ENCODE results near the gene ZCCHC2.

The ZCCHC2 gene

GRCh38 chr18:62523631-62524439 is 1.0 kb downstream of the ZCCHC2 start:
- DNase-seq = peak; percentile 47 to 76
- Histone ChIP-seq H3K4me3 (peak overlapping the region; percentile 98), H3K4me1 (peaks cover 0 to 34% (median 12%) of the 10 kb centered on the region in 4 donors), H3K27me3 (no peaks in the 10 kb centered on the region), H3K9me3 (no peaks in the 10 kb centered on the region), H3K36me3 (no peaks in the 10 kb centered on the region), H3K27ac (peak overlapping the region; percentile 99 to 100)
- intact Hi-C loops (cut with DNase I; ENCODE audit: low total_unique reads) = loop anchor here (2.0 to 10.0 kb wide), 4 partner anchors 87 to 901 kb away; partner anchors contain the start of genes PIGN, RELCH and VPS4B
- no peak for TF ChIP-seq CTCF (IDR thresholded peaks at IDR 0.05)

- intact Hi-C loops (cut with DNase I; ENCODE audit: low total_unique reads) = loop anchor here (5.0 to 10.0 kb wide), 4 partner anchors 193 to 900 kb away; partner anchors contain the start of genes PHLPP1, PIGN, RELCH and VPS4B
- DNase-seq = peak; percentile 47 to 79
- Histone ChIP-seq H3K4me3 (peak overlapping the region; percentile 98), H3K27ac (peak overlapping the region; percentile 99 to 100), H3K36me3 (no peaks in the 10 kb centered on the region), H3K9me3 (no peaks in the 10 kb centered on the region), H3K27me3 (no peaks in the 10 kb centered on the region), H3K4me1 (peaks cover 0 to 41% (median 13%) of the 10 kb centered on the region in 4 donors)
- no peak for TF ChIP-seq CTCF (IDR thresholded peaks at IDR 0.05)
Observed at GRCh38 chr18:62524440-62525200, 1.8 kb downstream of the ZCCHC2 start.

- no peaks in the 10 kb centered on the region for H3K27me3 ChIP-seq
- H3K9me3 ChIP-seq = no peaks in the 10 kb centered on the region
- TF ChIP-seq CTCF (IDR thresholded peaks at IDR 0.05) = no peak
- H3K4me1 ChIP-seq = peaks cover 0 to 51% (median 18%) of the 10 kb centered on the region in 4 donors
- no peaks in the 10 kb centered on the region for H3K36me3 ChIP-seq
- intact Hi-C loops (cut with DNase I; ENCODE audit: low total_unique reads) = loop anchor here (5.0 to 10.0 kb wide), 4 partner anchors 192 to 899 kb away; partner anchors contain the start of genes PHLPP1, PIGN, RELCH and VPS4B
- DNase-seq = no peak
- peak overlapping the region; percentile 98 for H3K4me3 ChIP-seq
- H3K27ac ChIP-seq = peak overlapping the region; percentile 99 to 100
Observed at GRCh38 chr18:62525608-62526007, 2.8 kb downstream of the ZCCHC2 start.

- H3K4me1 ChIP-seq = peaks cover 0 to 54% (median 22%) of the 10 kb centered on the region in 4 donors
- peak overlapping the region; percentile 98 for H3K4me3 ChIP-seq
- DNase-seq = peak; percentile 86 to 92
- intact Hi-C loops (cut with DNase I; ENCODE audit: low total_unique reads) = loop anchor here (5.0 to 10.0 kb wide), 4 partner anchors 191 to 898 kb away; partner anchors contain the start of genes PHLPP1, PIGN, RELCH and VPS4B
- no peak for TF ChIP-seq CTCF (IDR thresholded peaks at IDR 0.05)
- H3K27me3 ChIP-seq = no peaks in the 10 kb centered on the region
- no peaks in the 10 kb centered on the region for H3K9me3 ChIP-seq
- no peaks in the 10 kb centered on the region for H3K36me3 ChIP-seq
- peak overlapping the region; percentile 99 to 100 for H3K27ac ChIP-seq
Observed at GRCh38 chr18:62526098-62527025, 3.5 kb downstream of the ZCCHC2 start.

All from tibial artery (tissue), 4 donors.